Measurements from ENCODE around the gene BSN.

- TF ChIP-seq, protein P1, sequence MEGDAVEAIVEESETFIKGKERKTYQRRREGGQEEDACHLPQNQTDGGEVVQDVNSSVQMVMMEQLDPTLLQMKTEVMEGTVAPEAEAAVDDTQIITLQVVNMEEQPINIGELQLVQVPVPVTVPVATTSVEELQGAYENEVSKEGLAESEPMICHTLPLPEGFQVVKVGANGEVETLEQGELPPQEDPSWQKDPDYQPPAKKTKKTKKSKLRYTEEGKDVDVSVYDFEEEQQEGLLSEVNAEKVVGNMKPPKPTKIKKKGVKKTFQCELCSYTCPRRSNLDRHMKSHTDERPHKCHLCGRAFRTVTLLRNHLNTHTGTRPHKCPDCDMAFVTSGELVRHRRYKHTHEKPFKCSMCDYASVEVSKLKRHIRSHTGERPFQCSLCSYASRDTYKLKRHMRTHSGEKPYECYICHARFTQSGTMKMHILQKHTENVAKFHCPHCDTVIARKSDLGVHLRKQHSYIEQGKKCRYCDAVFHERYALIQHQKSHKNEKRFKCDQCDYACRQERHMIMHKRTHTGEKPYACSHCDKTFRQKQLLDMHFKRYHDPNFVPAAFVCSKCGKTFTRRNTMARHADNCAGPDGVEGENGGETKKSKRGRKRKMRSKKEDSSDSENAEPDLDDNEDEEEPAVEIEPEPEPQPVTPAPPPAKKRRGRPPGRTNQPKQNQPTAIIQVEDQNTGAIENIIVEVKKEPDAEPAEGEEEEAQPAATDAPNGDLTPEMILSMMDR (IDR thresholded peaks at IDR 0.05; ENCODE audit: low read depth, low read length) = peak; percentile 27
- TF ChIP-seq EZH2phosphoT487 (IDR thresholded peaks at IDR 0.05; ENCODE audit: low read depth) = no peak
Observed at GRCh38 chr3:49607796-49608195, 53.5 kb downstream of the BSN start.

Data from OCI-LY3 (cell line).